PFSK-1 (cell line): Measurements from ENCODE around the gene LRRC71.

ENCODE experiments used
- FOXP2 ChIP-seq: optimal IDR thresholded peaks from 2 replicates; pipeline ENCODE3; 2011; ENCODE audit warnings: borderline replicate concordance, control low read depth, inconsistent platforms; ENCODE audit not compliant: insufficient read depth; ENCODE audit errors: extremely low read length, extremely low read depth
- POLR2AphosphoS5 ChIP-seq: IDR thresholded peaks from 2 replicates; pipeline ENCODE4 v1.6.1; 2012; ENCODE audit warnings: low read depth, mild to moderate bottlenecking, control low read depth, low read length, moderate library complexity
- SIN3A ChIP-seq: IDR thresholded peaks from 2 replicates; pipeline ENCODE4 v1.6.1; 2012; ENCODE audit warnings: mild to moderate bottlenecking, low read length, moderate library complexity, borderline replicate concordance; ENCODE audit not compliant: insufficient read depth
- TAF1 ChIP-seq: IDR thresholded peaks from 2 replicates; pipeline ENCODE4 v1.6.1; 2012; ENCODE audit warnings: low read length, control low read depth, borderline replicate concordance; ENCODE audit not compliant: insufficient read depth
- TF ChIP-seq, protein P1 (sequence below), 2 experiments: IDR thresholded peaks; 2 replicates each; pipeline versions ENCODE4 v1.6.1 to v1.8.0; 2011 to 2012; ENCODE audit warnings: low read depth in 2 of 2, low read length in 2 of 2, control low read depth in 1 of 2, inconsistent platforms in 1 of 2, mild to moderate bottlenecking in 1 of 2, moderate library complexity in 1 of 2; ENCODE audit not compliant: insufficient read depth in 1 of 2

LRRC71 gene

DNA sequence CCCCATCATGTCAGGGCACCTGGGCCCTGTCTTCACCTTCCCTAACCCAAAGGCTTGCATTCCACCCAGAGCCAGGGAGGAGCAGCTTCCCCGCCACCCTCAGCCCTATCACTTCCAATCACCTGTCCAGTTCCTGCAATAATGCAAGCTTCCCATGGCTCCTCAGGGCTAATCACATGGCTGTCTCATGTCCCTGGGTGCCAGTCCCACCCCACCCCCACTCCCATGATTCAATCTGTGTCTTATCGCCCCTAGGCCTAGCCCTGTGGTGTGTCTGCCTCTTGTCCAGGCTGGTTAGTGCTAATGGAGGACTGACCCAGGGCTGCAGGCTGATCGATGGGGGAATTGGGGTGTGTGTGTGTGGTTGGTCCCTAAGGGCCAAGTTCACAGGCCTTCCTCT, 37.9 kb upstream of the LRRC71 start:
- TF ChIP-seq POLR2AphosphoS5 = no peak
- TF ChIP-seq FOXP2 = no peak
- TF ChIP-seq TAF1 = no peak
- no peak for TF ChIP-seq SIN3A
- TF ChIP-seq, protein P1, sequence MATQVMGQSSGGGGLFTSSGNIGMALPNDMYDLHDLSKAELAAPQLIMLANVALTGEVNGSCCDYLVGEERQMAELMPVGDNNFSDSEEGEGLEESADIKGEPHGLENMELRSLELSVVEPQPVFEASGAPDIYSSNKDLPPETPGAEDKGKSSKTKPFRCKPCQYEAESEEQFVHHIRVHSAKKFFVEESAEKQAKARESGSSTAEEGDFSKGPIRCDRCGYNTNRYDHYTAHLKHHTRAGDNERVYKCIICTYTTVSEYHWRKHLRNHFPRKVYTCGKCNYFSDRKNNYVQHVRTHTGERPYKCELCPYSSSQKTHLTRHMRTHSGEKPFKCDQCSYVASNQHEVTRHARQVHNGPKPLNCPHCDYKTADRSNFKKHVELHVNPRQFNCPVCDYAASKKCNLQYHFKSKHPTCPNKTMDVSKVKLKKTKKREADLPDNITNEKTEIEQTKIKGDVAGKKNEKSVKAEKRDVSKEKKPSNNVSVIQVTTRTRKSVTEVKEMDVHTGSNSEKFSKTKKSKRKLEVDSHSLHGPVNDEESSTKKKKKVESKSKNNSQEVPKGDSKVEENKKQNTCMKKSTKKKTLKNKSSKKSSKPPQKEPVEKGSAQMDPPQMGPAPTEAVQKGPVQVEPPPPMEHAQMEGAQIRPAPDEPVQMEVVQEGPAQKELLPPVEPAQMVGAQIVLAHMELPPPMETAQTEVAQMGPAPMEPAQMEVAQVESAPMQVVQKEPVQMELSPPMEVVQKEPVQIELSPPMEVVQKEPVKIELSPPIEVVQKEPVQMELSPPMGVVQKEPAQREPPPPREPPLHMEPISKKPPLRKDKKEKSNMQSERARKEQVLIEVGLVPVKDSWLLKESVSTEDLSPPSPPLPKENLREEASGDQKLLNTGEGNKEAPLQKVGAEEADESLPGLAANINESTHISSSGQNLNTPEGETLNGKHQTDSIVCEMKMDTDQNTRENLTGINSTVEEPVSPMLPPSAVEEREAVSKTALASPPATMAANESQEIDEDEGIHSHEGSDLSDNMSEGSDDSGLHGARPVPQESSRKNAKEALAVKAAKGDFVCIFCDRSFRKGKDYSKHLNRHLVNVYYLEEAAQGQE (IDR thresholded peaks at IDR 0.05; ENCODE audit: insufficient read depth in 1 of 2, low read depth in 2 of 2, low read length in 2 of 2) = no peak

DNA sequence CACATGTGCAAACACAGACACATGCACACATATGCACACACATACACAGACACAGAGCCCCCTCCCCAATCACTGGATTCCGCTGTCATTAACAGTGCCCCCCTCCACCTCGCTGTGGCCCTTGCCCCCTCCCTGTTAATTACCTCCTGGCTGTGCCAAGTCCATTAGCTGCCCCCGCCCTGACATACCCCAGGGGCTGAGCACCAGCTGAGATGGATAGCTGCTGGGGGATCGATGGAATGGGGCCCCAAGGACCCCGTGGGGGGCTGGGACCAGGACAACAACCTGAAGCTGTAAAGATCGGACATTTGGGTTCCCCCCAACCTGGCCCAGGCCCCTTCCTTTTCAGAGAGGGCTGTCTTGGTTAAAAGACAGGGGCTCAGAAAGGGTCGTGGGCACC, 36.5 kb upstream of the LRRC71 start:
- no peak for TF ChIP-seq SIN3A
- TF ChIP-seq, protein P1 (IDR thresholded peaks at IDR 0.05; ENCODE audit: insufficient read depth in 1 of 2, low read depth in 2 of 2, low read length in 2 of 2) = no peak
- TF ChIP-seq TAF1 = no peak
- TF ChIP-seq POLR2AphosphoS5 = no peak
- TF ChIP-seq FOXP2 = no peak

GRCh38 chr1:156884560-156885184, 35.8 kb upstream of the LRRC71 start:
- TF ChIP-seq TAF1 (no peak), POLR2AphosphoS5 (no peak), SIN3A (no peak), FOXP2 (no peak)
- TF ChIP-seq, protein P1 (IDR thresholded peaks at IDR 0.05; ENCODE audit: insufficient read depth in 1 of 2, low read depth in 2 of 2, low read length in 2 of 2) = no peak

- TF ChIP-seq, protein P1 (IDR thresholded peaks at IDR 0.05; ENCODE audit: insufficient read depth in 1 of 2, low read depth in 2 of 2, low read length in 2 of 2) = no peak
- TF ChIP-seq TAF1 (no peak), SIN3A (no peak), FOXP2 (no peak)
Measured at GRCh38 chr1:156885314-156885713, 35.1 kb upstream of the LRRC71 start.

- TF ChIP-seq POLR2AphosphoS5 = no peak
- TF ChIP-seq, protein P1 (IDR thresholded peaks at IDR 0.05; ENCODE audit: insufficient read depth in 1 of 2, low read depth in 2 of 2, low read length in 2 of 2) = no peak
- TF ChIP-seq FOXP2 = no peak
- no peak for TF ChIP-seq SIN3A
Measured at GRCh38 chr1:156885880-156886355, 34.5 kb upstream of the LRRC71 start.
